ENCODE measurements around the gene ASIC3. TPM values are rescaled to one million over a fixed set of nuclear protein-coding genes. Genes with fewer than 3 reads are reported as not detected.

The ASIC3 gene
- total RNA-seq, 1 experiment from 2014 or later = 1.1 TPM

- Mint-ChIP-seq H3K4me1 (ENCODE audit: low read depth, unreplicated experiment) (peaks cover 8% of the 10 kb centered on the region), H3K27me3 (ENCODE audit: insufficient read depth, unreplicated experiment) (no peaks in the 10 kb centered on the region), H3K36me3 (ENCODE audit: insufficient read depth, unreplicated experiment) (peaks cover 15% of the 10 kb centered on the region), H3K4me3 (ENCODE audit: unreplicated experiment) (no peak overlapping the region), H3K27ac (ENCODE audit: unreplicated experiment) (no peak overlapping the region), H3K9me3 (ENCODE audit: unreplicated experiment) (no peaks in the 10 kb centered on the region)
- Histone ChIP-seq H3K4me1 (no peaks in the 10 kb centered on the region), H3K27me3 (replicated peaks; ENCODE audit: control insufficient read depth, insufficient read depth, low read length) (no peaks in the 10 kb centered on the region), H3K36me3 (ENCODE audit: control insufficient read depth, insufficient read depth, low read length) (no peaks in the 10 kb centered on the region), H3K9me3 (no peaks in the 10 kb centered on the region), H3K4me3 (ENCODE audit: low read depth, low read length) (no peak overlapping the region)
- ChIA-PET CTCF (no interaction called here), POLR2A (no interaction called here)
- TF ChIP-seq, protein P1, sequence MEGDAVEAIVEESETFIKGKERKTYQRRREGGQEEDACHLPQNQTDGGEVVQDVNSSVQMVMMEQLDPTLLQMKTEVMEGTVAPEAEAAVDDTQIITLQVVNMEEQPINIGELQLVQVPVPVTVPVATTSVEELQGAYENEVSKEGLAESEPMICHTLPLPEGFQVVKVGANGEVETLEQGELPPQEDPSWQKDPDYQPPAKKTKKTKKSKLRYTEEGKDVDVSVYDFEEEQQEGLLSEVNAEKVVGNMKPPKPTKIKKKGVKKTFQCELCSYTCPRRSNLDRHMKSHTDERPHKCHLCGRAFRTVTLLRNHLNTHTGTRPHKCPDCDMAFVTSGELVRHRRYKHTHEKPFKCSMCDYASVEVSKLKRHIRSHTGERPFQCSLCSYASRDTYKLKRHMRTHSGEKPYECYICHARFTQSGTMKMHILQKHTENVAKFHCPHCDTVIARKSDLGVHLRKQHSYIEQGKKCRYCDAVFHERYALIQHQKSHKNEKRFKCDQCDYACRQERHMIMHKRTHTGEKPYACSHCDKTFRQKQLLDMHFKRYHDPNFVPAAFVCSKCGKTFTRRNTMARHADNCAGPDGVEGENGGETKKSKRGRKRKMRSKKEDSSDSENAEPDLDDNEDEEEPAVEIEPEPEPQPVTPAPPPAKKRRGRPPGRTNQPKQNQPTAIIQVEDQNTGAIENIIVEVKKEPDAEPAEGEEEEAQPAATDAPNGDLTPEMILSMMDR (IDR thresholded peaks at IDR 0.05; ENCODE audit: insufficient read depth in 1 of 2, low read depth in 1 of 2, low read length in 1 of 2, severe bottlenecking in 1 of 2, unreplicated experiment in 1 of 2) = peak in 1 of 2 experiments; percentile 40
- peak in 1 of 2 experiments; percentile 36 for DNase-seq
- intact Hi-C loops (cut with micrococcal nuclease; ENCODE audit: unreplicated experiment) = no loop called here
- BruUV-seq (replicated peaks) = no TSS peak
Observed at GRCh38 chr7:151032936-151033863, 15.1 kb upstream of the ASIC3 start.

DNA sequence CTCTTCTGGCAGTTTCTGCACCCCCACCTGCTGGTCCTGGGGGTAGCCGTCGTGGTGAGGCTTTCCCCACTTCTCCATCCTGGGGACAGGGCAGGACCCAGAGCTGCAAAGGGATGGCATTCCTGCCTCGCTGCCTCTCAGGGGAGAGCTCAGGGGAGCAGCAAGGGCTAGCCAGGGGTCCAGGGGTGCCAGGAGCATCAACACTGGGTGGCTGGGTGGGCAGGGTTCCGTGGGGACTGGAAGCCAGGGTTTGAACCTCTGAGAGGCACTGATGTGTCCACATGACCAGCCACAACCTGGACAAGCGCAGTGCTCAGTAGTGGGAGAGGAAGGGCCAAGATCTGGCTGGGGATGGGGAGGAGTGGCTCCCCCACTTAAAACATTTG lies 14.5 kb upstream of the ASIC3 start:
- no peaks in the 10 kb centered on the region for H3K36me3 ChIP-seq (ENCODE audit: control insufficient read depth, insufficient read depth, low read length)
- TF ChIP-seq, protein P1 (IDR thresholded peaks at IDR 0.05; ENCODE audit: insufficient read depth in 1 of 2, low read depth in 1 of 2, low read length in 1 of 2, severe bottlenecking in 1 of 2, unreplicated experiment in 1 of 2) = no peak

DNA sequence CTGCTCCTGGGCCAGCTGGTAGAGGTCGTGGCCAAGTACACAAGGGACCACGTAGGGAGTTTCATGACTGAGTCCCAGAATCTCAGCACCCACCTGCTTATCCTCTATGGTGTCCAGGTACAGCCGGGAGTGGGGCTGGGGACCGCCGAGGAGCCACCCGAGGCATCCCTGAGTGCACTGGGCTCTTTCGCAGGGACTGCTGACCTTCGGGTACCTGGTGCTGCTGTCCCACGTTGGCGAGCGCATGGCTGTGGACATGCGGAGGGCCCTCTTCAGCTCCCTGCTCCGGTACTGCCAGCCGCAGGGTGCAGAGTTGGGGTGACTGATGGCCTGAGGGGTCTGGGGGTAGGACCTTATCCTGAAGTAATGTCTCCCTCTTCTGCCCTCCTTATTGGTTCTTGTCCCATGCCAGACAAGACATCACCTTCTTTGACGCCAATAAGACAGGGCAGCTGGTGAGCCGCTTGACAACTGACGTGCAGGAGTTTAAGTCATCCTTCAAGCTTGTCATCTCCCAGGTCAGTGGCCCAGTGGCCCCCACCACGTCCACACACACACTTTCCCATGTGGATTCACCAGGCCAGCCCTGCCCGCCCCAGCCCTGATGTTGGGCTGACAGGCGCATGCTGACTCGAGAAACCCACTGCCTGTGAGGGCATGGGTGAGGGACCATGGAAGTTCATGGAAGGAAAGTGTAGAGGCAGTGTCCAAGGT lies 13.9 kb upstream of the ASIC3 start:
- POLR2A ChIA-PET = no interaction called here
- Histone ChIP-seq H3K4me1 (peaks cover 10% of the 10 kb centered on the region), H3K27me3 (replicated peaks; ENCODE audit: control insufficient read depth, insufficient read depth, low read length) (no peaks in the 10 kb centered on the region), H3K36me3 (ENCODE audit: control insufficient read depth, insufficient read depth, low read length) (no peaks in the 10 kb centered on the region), H3K9me3 (no peaks in the 10 kb centered on the region), H3K4me3 (ENCODE audit: low read depth, low read length) (no peak overlapping the region)
- CTCF ChIA-PET = no interaction called here
- peaks cover 6% of the 10 kb centered on the region for H3K36me3 Mint-ChIP-seq (ENCODE audit: insufficient read depth, unreplicated experiment)
- intact Hi-C loops (cut with micrococcal nuclease; ENCODE audit: unreplicated experiment) = no loop called here
- no peaks in the 10 kb centered on the region for H3K27me3 Mint-ChIP-seq (ENCODE audit: insufficient read depth, unreplicated experiment)
- no peak overlapping the region for H3K4me3 Mint-ChIP-seq (ENCODE audit: unreplicated experiment)
- no TSS peak for BruUV-seq (replicated peaks)
- no peak overlapping the region for H3K27ac Mint-ChIP-seq (ENCODE audit: unreplicated experiment)
- H3K9me3 Mint-ChIP-seq (ENCODE audit: unreplicated experiment) = no peaks in the 10 kb centered on the region
- TF ChIP-seq, protein P1 (IDR thresholded peaks at IDR 0.05; ENCODE audit: insufficient read depth in 1 of 2, low read depth in 1 of 2, low read length in 1 of 2, severe bottlenecking in 1 of 2, unreplicated experiment in 1 of 2) = no peak
- H3K4me1 Mint-ChIP-seq (ENCODE audit: low read depth, unreplicated experiment) = peaks cover 5% of the 10 kb centered on the region
- DNase-seq = no peak

More for the DNA sequence above, 14.5 kb upstream of the ASIC3 start:
- H3K27me3 Mint-ChIP-seq (ENCODE audit: insufficient read depth, unreplicated experiment) = no peaks in the 10 kb centered on the region
- peaks cover 8% of the 10 kb centered on the region for H3K36me3 Mint-ChIP-seq (ENCODE audit: insufficient read depth, unreplicated experiment)
- CTCF ChIA-PET = no interaction called here
- H3K4me3 Mint-ChIP-seq (ENCODE audit: unreplicated experiment) = no peak overlapping the region
- Histone ChIP-seq H3K4me1 (peaks cover 3% of the 10 kb centered on the region), H3K4me3 (ENCODE audit: low read depth, low read length) (no peak overlapping the region), H3K27me3 (replicated peaks; ENCODE audit: control insufficient read depth, insufficient read depth, low read length) (no peaks in the 10 kb centered on the region), H3K9me3 (no peaks in the 10 kb centered on the region)
- no TSS peak for BruUV-seq (replicated peaks)
- H3K27ac Mint-ChIP-seq (ENCODE audit: unreplicated experiment) = no peak overlapping the region
- intact Hi-C loops (cut with micrococcal nuclease; ENCODE audit: unreplicated experiment) = no loop called here
- POLR2A ChIA-PET = no interaction called here
- H3K4me1 Mint-ChIP-seq (ENCODE audit: low read depth, unreplicated experiment) = peaks cover 3% of the 10 kb centered on the region
- DNase-seq = no peak
- H3K9me3 Mint-ChIP-seq (ENCODE audit: unreplicated experiment) = no peaks in the 10 kb centered on the region

Data from Caco-2 (cell line).